ENCODE measurements around the gene CRIP2. TPM values are rescaled to one million over a fixed set of nuclear protein-coding genes. Genes with fewer than 3 reads are reported as not detected.

The CRIP2 gene
- total and polyA plus RNA-seq, 9 of the 15 experiments (the other 6 are each of a cell fraction or from before 2014, with no cell fraction given), result 0.18 to 2.0 (median 0.69) TPM; not detected in 1

GRCh38 chr14:105489542-105490266 lies 15.1 kb downstream of the CRIP2 start (continued):
- TF ChIP-seq DLX4 (CRISPR knock-in tag; IDR thresholded peaks at IDR 0.05) (no peak), ERF (CRISPR knock-in tag; IDR thresholded peaks at IDR 0.05) (no peak), RCOR1 (IDR thresholded peaks at IDR 0.05; ENCODE audit: borderline replicate concordance in 1 of 2, low read depth in 2 of 2, low read length in 2 of 2) (no peak), POLR2A (conservative IDR thresholded peaks at IDR 0.05) (0 out of 2 replicates have a peak, but pooled peaks have one; percentile 48), CHD1 (IDR thresholded peaks at IDR 0.05; ENCODE audit: low read length) (no peak), ESRRA (IDR thresholded peaks at IDR 0.05; ENCODE audit: borderline replicate concordance, low read depth) (no peak), ZNF785 (CRISPR knock-in tag; IDR thresholded peaks at IDR 0.05) (no peak), ZNF277 (CRISPR knock-in tag; IDR thresholded peaks at IDR 0.05; ENCODE audit: borderline replicate concordance) (no peak), POLR3G (IDR thresholded peaks at IDR 0.05; ENCODE audit: extremely low read depth, insufficient read length, insufficient replicate concordance) (no peak), CBFA2T2 (conservative IDR thresholded peaks at IDR 0.05) (no peak), RFX7 (CRISPR knock-in tag; IDR thresholded peaks at IDR 0.05) (no peak), ARID3B (CRISPR knock-in tag; IDR thresholded peaks at IDR 0.05; ENCODE audit: borderline replicate concordance) (no peak), ZNF12 (CRISPR knock-in tag; IDR thresholded peaks at IDR 0.05) (no peak), ZNF707 (CRISPR knock-in tag; conservative IDR thresholded peaks at IDR 0.05) (no peak), FIP1L1 (IDR thresholded peaks at IDR 0.05; ENCODE audit: low read depth, low read length, poor library complexity, severe bottlenecking) (peak; percentile 21), CREB3 (tag; conservative IDR thresholded peaks at IDR 0.05; ENCODE audit: low read depth) (no peak), THAP12 (CRISPR knock-in tag; IDR thresholded peaks at IDR 0.05) (no peak), KHSRP (IDR thresholded peaks at IDR 0.05) (no peak), MEF2D (tag; conservative IDR thresholded peaks at IDR 0.05; ENCODE audit: low read depth) (no peak), SAFB (IDR thresholded peaks at IDR 0.05; ENCODE audit: borderline replicate concordance, low read depth, low read length) (peak; percentile 40; the same call in 1 of the 2 replicates), EP400 (IDR thresholded peaks at IDR 0.05) (peak; percentile 48)
